ENCODE measurements around the gene MUC20.
"Not testable (repeated sequence)": the region's sequence is repeated elsewhere in the genome, so short reads cannot be mapped to it uniquely, and the experiment has no call there.

Gene MUC20

GRCh38 chr3:195720831-195721506, at the start of gene MUC20:
MUC20 (plus strand) TSS chr3:195720978; CDS start chr3:195721008, 30 bp downstream.
- DNase-seq: not testable (repeated sequence)

- DNase-seq: not testable (repeated sequence)
Observed at GRCh38 chr3:195671283-195671682, 49.5 kb upstream of the MUC20 start.

GRCh38 chr3:195673711-195674110, 47.1 kb upstream of the MUC20 start:
- not testable (repeated sequence) for DNase-seq

GRCh38 chr3:195678391-195679015, 42.3 kb upstream of the MUC20 start:
- DNase-seq: not testable (repeated sequence)

GRCh38 chr3:195680690-195681089, 40.1 kb upstream of the MUC20 start:
- not testable (repeated sequence) for DNase-seq

GRCh38 chr3:195681458-195682103, 39.2 kb upstream of the MUC20 start:
- DNase-seq: not testable (repeated sequence)

GRCh38 chr3:195682104-195682742, 38.6 kb upstream of the MUC20 start:
- DNase-seq: not testable (repeated sequence)

GRCh38 chr3:195683722-195684526, 36.9 kb upstream of the MUC20 start:
- DNase-seq: not testable (repeated sequence)

- DNase-seq: not testable (repeated sequence)
Observed at GRCh38 chr3:195684527-195685257, 36.1 kb upstream of the MUC20 start.

- not testable (repeated sequence) for DNase-seq
Observed at GRCh38 chr3:195686537-195687208, 34.1 kb upstream of the MUC20 start.

GRCh38 chr3:195687209-195687760, 33.5 kb upstream of the MUC20 start:
- peak; percentile 34 for DNase-seq

- DNase-seq: not testable (repeated sequence)
Observed at GRCh38 chr3:195688471-195689183, 32.2 kb upstream of the MUC20 start.

- not testable (repeated sequence) for DNase-seq
Observed at GRCh38 chr3:195689184-195690070, 31.4 kb upstream of the MUC20 start.

- DNase-seq: no peak
Observed at GRCh38 chr3:195690951-195691350, 29.8 kb upstream of the MUC20 start.

GRCh38 chr3:195691596-195692353, 29.0 kb upstream of the MUC20 start:
- not testable (repeated sequence) for DNase-seq

GRCh38 chr3:195692354-195692685, 28.5 kb upstream of the MUC20 start:
- no peak for DNase-seq

- no peak for DNase-seq
Observed at GRCh38 chr3:195692781-195693427, 27.9 kb upstream of the MUC20 start.

Data from fibroblast of skin of right biceps (primary cell).